ENCODE results near the gene SP110.

Gene SP110

DNA sequence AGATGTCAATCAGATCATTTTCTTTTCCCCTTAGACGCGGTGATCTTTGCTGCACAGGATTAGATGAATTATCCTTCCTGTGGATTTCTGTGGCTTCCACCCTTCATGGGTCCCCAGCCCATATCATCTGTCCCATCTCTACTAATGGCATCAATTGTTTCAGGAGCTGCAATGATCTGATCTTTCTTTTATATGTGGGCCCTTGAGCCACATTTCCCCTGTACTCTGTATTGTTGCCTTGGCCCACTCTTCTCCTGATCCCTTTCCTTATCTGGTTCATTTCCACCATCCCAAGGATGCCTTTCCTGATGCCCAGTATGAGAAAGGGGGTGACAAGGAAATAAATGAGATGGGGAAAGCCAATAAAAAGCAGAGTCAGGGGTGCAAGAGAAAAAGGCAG is 30.4 kb upstream of the SP110 start:
- Histone ChIP-seq H2AFZ (ENCODE audit: low read depth, low read length) (no peak overlapping the region), H3K4me2 (ENCODE audit: insufficient read depth, low read length) (no peak overlapping the region), H3K27ac (ENCODE audit: low read length) (no peak overlapping the region), H3K4me1 (ENCODE audit: insufficient read depth, low read length) (peaks cover 21% of the 10 kb centered on the region), H4K20me1 (ENCODE audit: insufficient read depth, low read length) (no peaks in the 10 kb centered on the region), H3K27me3 (ENCODE audit: insufficient read depth, low read length, poor library complexity) (peaks cover 26% of the 10 kb centered on the region), H3K4me3 (ENCODE audit: low read depth in 1 of 2, low read length in 2 of 2) (no peak overlapping the region), H3K36me3 (ENCODE audit: insufficient read depth, low read length) (no peaks in the 10 kb centered on the region), H3K9me3 (ENCODE audit: insufficient read depth, low read length, severe bottlenecking) (no peaks in the 10 kb centered on the region), H3K9ac (ENCODE audit: low read depth, low read length) (no peak overlapping the region), H3K79me2 (ENCODE audit: insufficient read depth, low read length) (no peaks in the 10 kb centered on the region)
- TF ChIP-seq EZH2 (IDR thresholded peaks at IDR 0.05; ENCODE audit: borderline replicate concordance, low read depth, low read length, severe bottlenecking) (no peak), CTCF (IDR thresholded peaks at IDR 0.05; ENCODE audit: borderline replicate concordance, extremely low read depth, low read length, poor library complexity, severe bottlenecking) (no peak)
- ATAC-seq (ENCODE audit: insufficient read depth, low read depth) (no peak), DNase-seq (no peak)

GRCh38 chr2:230246206-230246605 is 26.4 kb upstream of the SP110 start:
- Histone ChIP-seq H2AFZ (ENCODE audit: low read depth, low read length) (no peak overlapping the region), H3K4me3 (ENCODE audit: low read depth in 1 of 2, low read length in 2 of 2) (no peak overlapping the region), H3K27me3 (ENCODE audit: insufficient read depth, low read length, poor library complexity) (peaks cover 15% of the 10 kb centered on the region), H3K36me3 (ENCODE audit: insufficient read depth, low read length) (no peaks in the 10 kb centered on the region), H3K27ac (ENCODE audit: low read length) (no peak overlapping the region), H3K9ac (ENCODE audit: low read depth, low read length) (no peak overlapping the region), H3K4me2 (ENCODE audit: insufficient read depth, low read length) (no peak overlapping the region), H3K4me1 (ENCODE audit: insufficient read depth, low read length) (no peaks in the 10 kb centered on the region), H4K20me1 (ENCODE audit: insufficient read depth, low read length) (no peaks in the 10 kb centered on the region), H3K9me3 (ENCODE audit: insufficient read depth, low read length, severe bottlenecking) (no peaks in the 10 kb centered on the region), H3K79me2 (ENCODE audit: insufficient read depth, low read length) (no peaks in the 10 kb centered on the region)
- ATAC-seq (ENCODE audit: insufficient read depth, low read depth), result no peak
- TF ChIP-seq CTCF (IDR thresholded peaks at IDR 0.05; ENCODE audit: borderline replicate concordance, extremely low read depth, low read length, poor library complexity, severe bottlenecking) (no peak), EZH2 (IDR thresholded peaks at IDR 0.05; ENCODE audit: borderline replicate concordance, low read depth, low read length, severe bottlenecking) (no peak)
- DNase-seq, result no peak

- TF ChIP-seq EZH2 (IDR thresholded peaks at IDR 0.05; ENCODE audit: borderline replicate concordance, low read depth, low read length, severe bottlenecking) (no peak), CTCF (IDR thresholded peaks at IDR 0.05; ENCODE audit: borderline replicate concordance, extremely low read depth, low read length, poor library complexity, severe bottlenecking) (no peak)
- H3K27me3 ChIP-seq (ENCODE audit: insufficient read depth, low read length, poor library complexity), result peaks cover 15% of the 10 kb centered on the region
- H3K9ac ChIP-seq (ENCODE audit: low read depth, low read length), result no peak overlapping the region
- H4K20me1 ChIP-seq (ENCODE audit: insufficient read depth, low read length), result no peaks in the 10 kb centered on the region
- H3K27ac ChIP-seq (ENCODE audit: low read length), result no peak overlapping the region
- no peaks in the 10 kb centered on the region for H3K36me3 ChIP-seq (ENCODE audit: insufficient read depth, low read length)
- no peak for DNase-seq
- no peaks in the 10 kb centered on the region for H3K9me3 ChIP-seq (ENCODE audit: insufficient read depth, low read length, severe bottlenecking)
- no peak for ATAC-seq (ENCODE audit: insufficient read depth, low read depth)
- H3K4me1 ChIP-seq (ENCODE audit: insufficient read depth, low read length), result no peaks in the 10 kb centered on the region
- no peak overlapping the region for H2AFZ ChIP-seq (ENCODE audit: low read depth, low read length)
- H3K79me2 ChIP-seq (ENCODE audit: insufficient read depth, low read length), result no peaks in the 10 kb centered on the region
- no peak overlapping the region for H3K4me3 ChIP-seq (ENCODE audit: low read depth in 1 of 2, low read length in 2 of 2)
- no peak overlapping the region for H3K4me2 ChIP-seq (ENCODE audit: insufficient read depth, low read length)
Measured at GRCh38 chr2:230244211-230244610, 24.4 kb upstream of the SP110 start.

DNA sequence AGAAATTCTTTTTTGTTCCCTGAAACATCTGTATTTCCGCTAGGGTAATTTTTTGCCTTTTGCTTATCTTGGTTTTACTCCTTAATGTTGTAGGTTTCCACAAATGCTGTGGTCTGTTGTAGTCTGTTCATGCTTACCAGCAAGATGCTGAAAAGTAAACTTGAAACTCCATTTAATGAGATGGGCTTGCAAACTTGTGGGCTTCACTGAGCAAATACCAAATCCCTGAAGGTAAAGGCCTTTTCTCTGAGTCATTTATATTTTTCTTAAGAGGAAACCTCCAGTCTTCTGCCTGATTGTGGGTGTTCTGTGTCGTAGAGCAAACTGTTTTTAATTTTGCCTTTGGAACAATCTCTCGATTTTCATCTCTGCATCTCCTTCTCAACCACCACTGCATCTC is 15.1 kb upstream of the SP110 start:
- Histone ChIP-seq H3K9me3 (ENCODE audit: insufficient read depth, low read length, severe bottlenecking) (peaks cover 3% of the 10 kb centered on the region), H2AFZ (ENCODE audit: low read depth, low read length) (no peak overlapping the region), H3K4me3 (ENCODE audit: low read depth in 1 of 2, low read length in 2 of 2) (no peak overlapping the region), H3K27me3 (ENCODE audit: insufficient read depth, low read length, poor library complexity) (no peaks in the 10 kb centered on the region), H3K36me3 (ENCODE audit: insufficient read depth, low read length) (no peaks in the 10 kb centered on the region), H3K4me1 (ENCODE audit: insufficient read depth, low read length) (peaks cover 6% of the 10 kb centered on the region; the same call in 1 of the 2 replicates), H3K27ac (ENCODE audit: low read length) (no peak overlapping the region), H3K79me2 (ENCODE audit: insufficient read depth, low read length) (no peaks in the 10 kb centered on the region), H3K9ac (ENCODE audit: low read depth, low read length) (no peak overlapping the region), H4K20me1 (ENCODE audit: insufficient read depth, low read length) (no peaks in the 10 kb centered on the region), H3K4me2 (ENCODE audit: insufficient read depth, low read length) (no peak overlapping the region)
- DNase-seq, result no peak
- no peak for TF ChIP-seq EZH2 (IDR thresholded peaks at IDR 0.05; ENCODE audit: borderline replicate concordance, low read depth, low read length, severe bottlenecking)
- no peak for ATAC-seq (ENCODE audit: insufficient read depth, low read depth)
